Esophagus muscularis mucosa (tissue), 4 donors: ENCODE results near the gene SVOPL. TPM values are rescaled to one million over a fixed set of nuclear protein-coding genes. Genes with fewer than 3 reads are reported as not detected.

Source experiments
- DNase-seq: peaks from one replicate; pipeline ENCODE4 v3.0.0-alpha.2; 2017; ENCODE audit errors: extremely low spot score
- H3K27ac ChIP-seq, 4 donors: fragments of 200-600 bp; sonication (generic); replicated peaks in 1 of 4; 1 replicate in 3 of 4; 2 replicates in 1 of 4; pipeline ENCODE4 v1.5.1; 2016 to 2019; ENCODE audit warnings: mild to moderate bottlenecking in 1 of 4
- H3K27me3 ChIP-seq, 4 donors: fragments of 200-600 bp; sonication (generic); one replicate each; pipeline versions ENCODE4 v1.5.1 to v1.6.0; 2016 to 2019
- H3K36me3 ChIP-seq, 4 donors: fragments of 200-600 bp; sonication (generic); one replicate each; pipeline ENCODE4 v1.5.1; 2016 to 2019
- H3K4me1 ChIP-seq, 4 donors: fragments of 200-600 bp; sonication (generic); one replicate each; pipeline ENCODE4 v1.5.1; 2016 to 2019
- H3K4me3 ChIP-seq, 4 donors: fragments of 200-600 bp; sonication (generic); 1 replicate in 2 of 4; 2 replicates in 2 of 4; pipeline ENCODE4 v1.5.1; 2016 to 2019; ENCODE audit warnings: mild to moderate bottlenecking in 4 of 4, moderate library complexity in 1 of 4
- H3K9me3 ChIP-seq, 4 donors: fragments of 200-600 bp; sonication (generic); 1 replicate in 3 of 4; 2 replicates in 1 of 4; pipeline ENCODE4 v1.5.1; 2016 to 2019
- EP300 ChIP-seq: sonication (generic); formaldehyde crosslinking; IDR thresholded peaks from one replicate; pipeline ENCODE4 v1.6.1; 2017; ENCODE audit warnings: antibody characterized with exemption
- POLR2A ChIP-seq: fragments of 450-650 bp; IDR thresholded peaks from one replicate; pipeline ENCODE4 v1.6.1; 2017; ENCODE audit warnings: antibody characterized with exemption, moderate library complexity, mild to moderate bottlenecking, low read depth
- POLR2AphosphoS5 ChIP-seq, 2 donors: sonication (generic); formaldehyde crosslinking; IDR thresholded peaks; one replicate each; pipeline ENCODE4 v1.6.1; 2017; ENCODE audit warnings: antibody characterized with exemption in 2 of 2
- WGBS: methylation state at CpG from one replicate; pipeline ENCODE4 v1.1.5; 2018; 5-methylcytosine and 5-hydroxymethylcytosine counted together
- intact Hi-C: fragments of 100-400 bp; cut with DNase I; formaldehyde crosslinking; loops from one replicate; pipeline ENCODE4 v1.15.1; 2023
- total RNA-seq, 4 donors: library from RNA; depleted of rRNA; stranded (reverse); fragments of >200 nt; gene quantifications; one replicate each; pipeline versions ENCODE4 v1.1.0 to v1.2.1, GENCODE V29; 2016
- TF ChIP-seq, protein P1 (sequence below), 3 experiments: fragments of 200-600 bp in 2 of 3; fragments of 450-650 bp in 1 of 3; sonication (generic) in 2 of 3; IDR thresholded peaks; one replicate each; pipeline ENCODE4 v1.5.1; 2017 to 2019; ENCODE audit warnings: antibody characterized with exemption in 3 of 3, mild to moderate bottlenecking in 2 of 3, moderate library complexity in 1 of 3

The SVOPL gene
- total RNA-seq, 4 donors from 2014 or later = not detected

DNA sequence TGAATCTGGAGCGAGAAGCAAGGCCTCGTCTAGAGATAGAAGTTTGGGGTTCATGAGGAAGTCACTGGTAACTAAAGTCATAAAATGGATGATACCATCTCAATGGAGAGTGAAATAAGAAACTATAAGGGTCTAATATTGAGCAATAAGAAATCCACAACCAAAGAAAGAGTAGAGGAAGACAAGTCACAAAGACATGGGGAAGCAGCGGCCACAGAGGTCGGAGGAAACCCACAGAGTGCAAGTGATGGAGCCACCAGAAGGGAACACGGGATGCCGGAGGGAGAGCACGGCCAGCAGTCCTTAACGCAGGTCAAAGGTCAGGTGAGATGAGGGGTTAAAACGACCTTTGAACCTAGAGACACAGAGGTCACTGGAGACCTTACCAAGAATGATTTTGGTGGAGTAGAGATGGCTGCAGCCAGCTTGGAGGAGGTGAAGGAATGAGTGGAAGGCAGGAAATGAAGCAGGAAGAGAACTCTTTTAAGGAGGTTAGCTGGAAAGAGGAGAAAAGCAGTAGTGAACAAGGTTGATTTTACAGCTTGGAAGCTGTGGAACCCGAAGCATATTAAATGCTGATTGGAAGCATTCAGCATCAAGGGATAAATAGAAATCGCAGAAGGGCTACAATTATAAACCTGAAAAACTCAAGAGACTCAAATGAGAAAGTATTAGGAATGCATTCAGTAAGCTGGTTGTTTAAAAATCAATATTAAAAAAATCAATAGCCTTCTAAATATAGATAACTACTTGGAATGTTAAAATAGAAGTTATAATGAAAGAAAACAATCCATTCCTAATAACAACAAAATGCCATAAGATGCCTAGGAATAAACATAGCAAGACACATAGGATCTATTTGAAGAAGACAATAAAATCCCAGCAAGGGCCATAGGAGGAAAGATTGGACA, 93.7 kb downstream of the SVOPL start:
- intact Hi-C loops = no loop called here
- Histone ChIP-seq H3K4me3 (no peak overlapping the region), H3K36me3 (no peaks in the 10 kb centered on the region), H3K27me3 (no peaks in the 10 kb centered on the region), H3K27ac (no peak overlapping the region), H3K9me3 (no peaks in the 10 kb centered on the region), H3K4me1 (no peaks in the 10 kb centered on the region)
- 66% methylated on average over 11 of the region's 11 CpGs for WGBS
- no peak for DNase-seq
- TF ChIP-seq POLR2A (no peak), EP300 (no peak), POLR2AphosphoS5 (IDR thresholded peaks at IDR 0.05) (no peak)
- TF ChIP-seq, protein P1, sequence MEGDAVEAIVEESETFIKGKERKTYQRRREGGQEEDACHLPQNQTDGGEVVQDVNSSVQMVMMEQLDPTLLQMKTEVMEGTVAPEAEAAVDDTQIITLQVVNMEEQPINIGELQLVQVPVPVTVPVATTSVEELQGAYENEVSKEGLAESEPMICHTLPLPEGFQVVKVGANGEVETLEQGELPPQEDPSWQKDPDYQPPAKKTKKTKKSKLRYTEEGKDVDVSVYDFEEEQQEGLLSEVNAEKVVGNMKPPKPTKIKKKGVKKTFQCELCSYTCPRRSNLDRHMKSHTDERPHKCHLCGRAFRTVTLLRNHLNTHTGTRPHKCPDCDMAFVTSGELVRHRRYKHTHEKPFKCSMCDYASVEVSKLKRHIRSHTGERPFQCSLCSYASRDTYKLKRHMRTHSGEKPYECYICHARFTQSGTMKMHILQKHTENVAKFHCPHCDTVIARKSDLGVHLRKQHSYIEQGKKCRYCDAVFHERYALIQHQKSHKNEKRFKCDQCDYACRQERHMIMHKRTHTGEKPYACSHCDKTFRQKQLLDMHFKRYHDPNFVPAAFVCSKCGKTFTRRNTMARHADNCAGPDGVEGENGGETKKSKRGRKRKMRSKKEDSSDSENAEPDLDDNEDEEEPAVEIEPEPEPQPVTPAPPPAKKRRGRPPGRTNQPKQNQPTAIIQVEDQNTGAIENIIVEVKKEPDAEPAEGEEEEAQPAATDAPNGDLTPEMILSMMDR (IDR thresholded peaks at IDR 0.05) = no peak

DNA sequence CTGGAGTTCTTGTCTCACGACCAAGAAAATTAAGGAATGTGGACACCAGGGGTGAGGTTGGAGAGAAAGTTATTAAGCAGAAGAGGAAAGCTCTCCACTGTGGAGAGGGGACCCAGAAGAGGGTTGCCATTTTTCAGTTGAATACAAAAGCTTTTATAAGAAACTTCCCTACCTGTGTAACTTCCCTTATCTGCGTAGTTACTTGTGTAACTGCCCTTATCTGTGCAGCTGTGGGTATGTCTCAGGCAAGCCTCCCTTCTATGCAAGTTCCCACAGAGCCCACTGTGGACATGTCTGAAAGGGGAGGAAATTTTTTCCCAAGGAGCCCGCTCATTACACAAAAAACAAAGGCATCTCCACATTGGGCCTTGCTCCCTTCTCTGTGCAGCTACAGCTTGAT, 94.9 kb downstream of the SVOPL start:
- TF ChIP-seq POLR2A (no peak), POLR2AphosphoS5 (IDR thresholded peaks at IDR 0.05) (no peak), EP300 (no peak)
- TF ChIP-seq, protein P1 (IDR thresholded peaks at IDR 0.05) = no peak
- Histone ChIP-seq H3K4me1 (no peaks in the 10 kb centered on the region), H3K27ac (no peak overlapping the region), H3K27me3 (no peaks in the 10 kb centered on the region), H3K36me3 (no peaks in the 10 kb centered on the region), H3K4me3 (no peak overlapping the region), H3K9me3 (no peaks in the 10 kb centered on the region)
- DNase-seq = no peak
- intact Hi-C loops = no loop called here
- 90% methylated on average over 3 of the region's 3 CpGs for WGBS

DNA sequence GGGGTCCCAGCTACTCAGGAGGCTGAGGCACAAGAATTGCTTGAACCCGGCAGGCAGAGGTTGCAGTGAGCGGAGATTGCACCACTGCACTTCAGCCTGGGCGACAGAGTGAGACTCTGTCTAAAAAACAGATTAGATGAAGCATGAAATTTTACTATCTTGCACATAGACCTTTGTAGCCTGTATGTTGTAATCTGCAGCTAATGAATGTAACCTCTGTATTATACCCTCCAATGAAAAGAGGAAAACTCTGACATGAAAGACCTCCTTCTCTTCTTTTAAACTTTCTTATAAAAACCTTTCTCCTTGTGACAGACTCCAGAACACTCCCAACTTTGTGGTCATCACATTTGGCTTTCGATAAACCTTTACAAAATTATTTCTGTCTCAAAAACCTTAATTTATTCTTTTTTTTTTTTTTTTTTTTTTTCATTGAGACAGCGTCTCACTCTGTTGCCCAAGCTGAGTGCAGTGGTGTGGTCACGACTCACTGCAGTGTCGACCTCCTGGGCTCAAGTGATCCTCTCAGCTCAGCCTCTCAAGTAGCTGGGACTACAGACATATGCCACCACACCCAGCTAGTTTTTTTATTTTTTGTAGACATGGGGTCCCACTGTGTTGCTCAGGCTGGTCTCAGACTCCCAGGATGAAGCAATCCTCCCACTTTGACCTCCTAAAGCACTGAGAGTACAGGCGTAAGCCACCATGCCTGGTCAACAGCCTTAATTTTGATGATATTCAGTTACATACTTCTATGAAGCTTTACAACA, 97.4 kb downstream of the SVOPL start:
- intact Hi-C loops = no loop called here
- 84% methylated on average over 7 of the region's 8 CpGs for WGBS
- Histone ChIP-seq H3K4me3 (no peak overlapping the region), H3K36me3 (no peaks in the 10 kb centered on the region), H3K4me1 (no peaks in the 10 kb centered on the region), H3K27me3 (no peaks in the 10 kb centered on the region), H3K27ac (no peak overlapping the region), H3K9me3 (no peaks in the 10 kb centered on the region)
- no peak for DNase-seq
- TF ChIP-seq POLR2A (no peak), EP300 (no peak), POLR2AphosphoS5 (IDR thresholded peaks at IDR 0.05) (no peak)
- TF ChIP-seq, protein P1 (IDR thresholded peaks at IDR 0.05) = no peak

DNA sequence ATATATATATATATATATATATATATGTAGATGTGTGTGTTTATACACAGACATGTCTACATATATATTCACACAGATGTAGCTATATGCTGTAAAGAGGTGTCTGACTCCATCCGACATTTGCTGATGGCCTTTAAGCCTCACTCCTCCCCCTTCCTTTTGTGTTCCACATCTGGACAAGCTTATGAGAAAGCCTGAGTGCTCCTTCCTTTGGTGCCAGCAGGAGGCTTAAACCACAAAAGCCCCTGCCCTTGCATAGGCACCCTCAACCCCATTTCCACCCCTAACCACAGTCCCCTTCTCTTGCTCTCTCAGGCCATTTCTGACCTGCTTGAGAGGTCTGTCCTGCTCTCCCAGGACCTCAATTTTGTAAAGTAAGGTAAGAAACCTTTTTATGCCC, 98.7 kb downstream of the SVOPL start:
- H3K36me3 ChIP-seq = no peaks in the 10 kb centered on the region
- no peaks in the 10 kb centered on the region for H3K27me3 ChIP-seq
- no peaks in the 10 kb centered on the region for H3K4me1 ChIP-seq
- DNase-seq = no peak
- no peak overlapping the region for H3K27ac ChIP-seq
- H3K9me3 ChIP-seq = no peaks in the 10 kb centered on the region
- TF ChIP-seq POLR2A = no peak
- no peak for TF ChIP-seq EP300
- TF ChIP-seq, protein P1 (IDR thresholded peaks at IDR 0.05) = no peak
- TF ChIP-seq POLR2AphosphoS5 (IDR thresholded peaks at IDR 0.05) = no peak
- 53% methylated on average over 1 of the region's 1 CpG for WGBS
- no peak overlapping the region for H3K4me3 ChIP-seq
- intact Hi-C loops = no loop called here
